K562 (cell line): Measurements from ENCODE around the gene ILK. TPM values are rescaled to one million over a fixed set of nuclear protein-coding genes. Genes with fewer than 3 reads are reported as not detected.
A peak's percentile ranks its signal among the peaks of the same experiment; 100 is the strongest.

Experiments used
- ATAC-seq: fragments of 200-7000 bp; cut with Tn5 transposase; 3 replicates; pipeline ENCODE4 v1.9.1; 2020; ENCODE audit warnings: moderate library complexity
- BruUV-seq: library from RNA; stranded (reverse); fragments of 400-500 nt; replicated peaks from 2 replicates; lab custom pipeline; 2021; lab: Mats Ljungman, UMichigan
- CTCF ChIA-PET: fragments of 300-600 bp; formaldehyde crosslinking; extraction: SDS; loops from one replicate; lab custom pipeline; 2021; ENCODE audit warnings: low intra/inter-chr PET ratio; lab: Yijun Ruan, JAX
- POLR2A ChIA-PET: fragments of 300-600, 350-650 bp; sonication (Branson Sonifier 250); formaldehyde crosslinking; extraction: SDS; loops from one replicate; lab custom pipeline; 2021; ENCODE audit warnings: antibody characterized with exemption, inconsistent platforms; lab: Yijun Ruan, JAX
- DNase-seq, 4 experiments: peaks; one replicate each; pipeline versions ENCODE4 v3.0.0 to v3.0.0-alpha.2; 2011 to 2018; ENCODE audit warnings: low spot score in 3 of 4, mixed read lengths in 3 of 4; ENCODE audit errors: extremely low read depth in 1 of 4
- FAIRE-seq: peaks from 2 replicates; lab custom pipeline; 2011; peaks lifted over from hg19 to GRCh38; lab: Jason Lieb, UNC
- H2AFZ ChIP-seq: 2 replicates; pipeline ENCODE4 v1.6.0; 2011; ENCODE audit warnings: low read depth, low read length, control low read depth, inconsistent platforms
- H3K27ac ChIP-seq: fragments of 200-600 bp; 3 replicates; pipeline ENCODE4 v1.8.0; 2011; ENCODE audit warnings: low read depth, mild to moderate bottlenecking, control low read depth, inconsistent platforms, low read length, moderate library complexity, mixed read lengths; ENCODE audit errors: extremely low read depth
- H3K27me3 ChIP-seq, 2 experiments: fragments of 300-600 bp in 1 of 2; 2 replicates in 1 of 2; 3 replicates in 1 of 2; pipeline versions ENCODE4 v1.6.0 to v1.8.0; 2011; ENCODE audit warnings: inconsistent platforms in 2 of 2, low read length in 2 of 2, mild to moderate bottlenecking in 1 of 2, mixed read lengths in 1 of 2, moderate library complexity in 1 of 2; ENCODE audit not compliant: control insufficient read depth in 2 of 2, insufficient read depth in 2 of 2
- H3K36me3 ChIP-seq: fragments of 300-600 bp; 3 replicates; pipeline ENCODE4 v1.8.0; 2011; ENCODE audit warnings: mild to moderate bottlenecking, low read length, inconsistent platforms; ENCODE audit not compliant: control insufficient read depth, insufficient read depth
- H3K4me1 ChIP-seq, 2 experiments: fragments of 200-600 bp in 1 of 2; replicated peaks in 1 of 2; 2 replicates in 1 of 2; 3 replicates in 1 of 2; pipeline versions ENCODE4 v1.5.1 to v1.8.0; 2011; ENCODE audit warnings: inconsistent platforms in 2 of 2, low read length in 2 of 2, mild to moderate bottlenecking in 1 of 2, mixed read lengths in 1 of 2, moderate library complexity in 1 of 2; ENCODE audit not compliant: control insufficient read depth in 2 of 2, insufficient read depth in 2 of 2
- H3K4me2 ChIP-seq: 2 replicates; pipeline ENCODE4 v1.6.1; 2011; ENCODE audit warnings: low read length, control low read depth, inconsistent platforms, mixed read lengths; ENCODE audit not compliant: insufficient read depth
- H3K4me3 ChIP-seq: fragments of 200-600 bp; sonication (generic), shearing (Covaris generic); 2 replicates; pipeline ENCODE4 v1.5.1; 2016; ENCODE audit warnings: control low read depth, inconsistent platforms
- H3K79me2 ChIP-seq: fragments of 200-600 bp; 3 replicates; pipeline ENCODE4 v1.8.0; 2011; ENCODE audit warnings: low read length, inconsistent platforms; ENCODE audit not compliant: control insufficient read depth, insufficient read depth
- H3K9ac ChIP-seq, 2 experiments: 2 replicates each; pipeline versions ENCODE4 v1.6.0 to v1.6.1; 2011; ENCODE audit warnings: low read depth in 2 of 2, low read length in 2 of 2, control low read depth in 1 of 2, inconsistent platforms in 1 of 2, mild to moderate bottlenecking in 1 of 2, mixed read lengths in 1 of 2; ENCODE audit not compliant: insufficient read depth in 1 of 2
- H3K9me1 ChIP-seq: one replicate; pipeline ENCODE4 v1.6.0; 2011; ENCODE audit warnings: inconsistent platforms, mild to moderate bottlenecking, low read length, moderate library complexity; ENCODE audit not compliant: control insufficient read depth, insufficient read depth
- H3K9me3 ChIP-seq: replicated peaks from 2 replicates; pipeline ENCODE4 v1.5.1; 2011; ENCODE audit warnings: low read depth, low read length, inconsistent platforms; ENCODE audit not compliant: control insufficient read depth, insufficient read depth
- H4K20me1 ChIP-seq: replicated peaks from 2 replicates; pipeline ENCODE4 v1.6.1; 2011; ENCODE audit warnings: low read length, inconsistent platforms, mixed read lengths; ENCODE audit not compliant: control insufficient read depth, insufficient read depth
- CEBPB ChIP-seq: fragments of 450-650 bp; IDR thresholded peaks from 2 replicates; pipeline ENCODE4 v1.6.1; 2016; ENCODE audit warnings: missing genetic modification characterization, missing compliant biosample characterization
- CLOCK ChIP-seq: fragments of 250-450 bp; sonication (Bioruptor Pico); IDR thresholded peaks from 2 replicates; pipeline ENCODE4 v1.4.0; 2020; ENCODE audit warnings: mild to moderate bottlenecking, moderate library complexity, borderline replicate concordance
- LCOR ChIP-seq: sonication (generic); formaldehyde crosslinking; IDR thresholded peaks from 2 replicates; pipeline ENCODE4 v1.8.0; 2022; ENCODE audit warnings: mild to moderate bottlenecking, missing genetic modification reagents
- STAG1 ChIP-seq: sonication (generic); formaldehyde crosslinking; IDR thresholded peaks from 2 replicates; pipeline ENCODE4 v1.5.0; 2020; ENCODE audit warnings: missing genetic modification reagents, borderline replicate concordance
- WGBS: fragments of 100-300 bp; shearing (Covaris generic); methylation state at CpG from one replicate; pipeline ENCODE4 v1.1.6; 2016; ENCODE audit warnings: low coverage, mixed read lengths; ENCODE audit not compliant: insufficient coverage; ENCODE audit errors: missing lambda C conversion rate; 5-methylcytosine and 5-hydroxymethylcytosine counted together
- in situ Hi-C: fragments of 300-500 bp; cut with MboI; formaldehyde crosslinking; loops from 4 replicates; pipeline ENCODE4 v1.15.0; 2018; ENCODE audit warnings: inconsistent platforms, mixed read lengths
- intact Hi-C: fragments of 100-400 bp; cut with micrococcal nuclease; formaldehyde crosslinking; loops from 2 replicates; pipeline ENCODE4 v1.14.2; 2022
- polyA plus RNA-seq, 8 experiments: library from polyadenylated mRNA; depleted of rRNA in 4 of 8; stranded (reverse) in 5 of 8; unstranded in 3 of 8; fragments of >200 nt; fragmentation: Nextera tagmentation in 2 of 8; fragmentation: Illumina TruSeq in 1 of 8; extraction: Ambion mirVana in 2 of 8; extraction: Trizol in 1 of 8; gene quantifications; 2 replicates each; pipeline versions ENCODE4 v1.2.1 to v1.2.3, GENCODE V29; 2011 to 2014; ENCODE audit warnings: inconsistent platforms in 1 of 8, missing spikeins in 1 of 8
- total RNA-seq, 7 experiments: library from RNA; depleted of rRNA in 6 of 7; stranded (reverse); fragments of >200 nt in 6 of 7; fragmentation: Illumina TruSeq in 2 of 7; extraction: Trizol in 2 of 7; gene quantifications; 2 replicates each; pipeline versions ENCODE4 v1.2.1 to v1.2.3, GENCODE V29; 2011 to 2021; ENCODE audit warnings: low replicate concordance in 1 of 7
- TF ChIP-seq, protein P1 (sequence below): fragments of 150-350 bp; IDR thresholded peaks from 2 replicates; pipeline ENCODE4 v1.6.1; 2014; ENCODE audit warnings: low read depth, mild to moderate bottlenecking, low read length, borderline replicate concordance

The ILK gene
- total and polyA plus RNA-seq, 9 of the 15 experiments (the other 6 are each of a cell fraction or from before 2014, with no cell fraction given): 43.3 to 95.9 (median 58.9) TPM

DNA sequence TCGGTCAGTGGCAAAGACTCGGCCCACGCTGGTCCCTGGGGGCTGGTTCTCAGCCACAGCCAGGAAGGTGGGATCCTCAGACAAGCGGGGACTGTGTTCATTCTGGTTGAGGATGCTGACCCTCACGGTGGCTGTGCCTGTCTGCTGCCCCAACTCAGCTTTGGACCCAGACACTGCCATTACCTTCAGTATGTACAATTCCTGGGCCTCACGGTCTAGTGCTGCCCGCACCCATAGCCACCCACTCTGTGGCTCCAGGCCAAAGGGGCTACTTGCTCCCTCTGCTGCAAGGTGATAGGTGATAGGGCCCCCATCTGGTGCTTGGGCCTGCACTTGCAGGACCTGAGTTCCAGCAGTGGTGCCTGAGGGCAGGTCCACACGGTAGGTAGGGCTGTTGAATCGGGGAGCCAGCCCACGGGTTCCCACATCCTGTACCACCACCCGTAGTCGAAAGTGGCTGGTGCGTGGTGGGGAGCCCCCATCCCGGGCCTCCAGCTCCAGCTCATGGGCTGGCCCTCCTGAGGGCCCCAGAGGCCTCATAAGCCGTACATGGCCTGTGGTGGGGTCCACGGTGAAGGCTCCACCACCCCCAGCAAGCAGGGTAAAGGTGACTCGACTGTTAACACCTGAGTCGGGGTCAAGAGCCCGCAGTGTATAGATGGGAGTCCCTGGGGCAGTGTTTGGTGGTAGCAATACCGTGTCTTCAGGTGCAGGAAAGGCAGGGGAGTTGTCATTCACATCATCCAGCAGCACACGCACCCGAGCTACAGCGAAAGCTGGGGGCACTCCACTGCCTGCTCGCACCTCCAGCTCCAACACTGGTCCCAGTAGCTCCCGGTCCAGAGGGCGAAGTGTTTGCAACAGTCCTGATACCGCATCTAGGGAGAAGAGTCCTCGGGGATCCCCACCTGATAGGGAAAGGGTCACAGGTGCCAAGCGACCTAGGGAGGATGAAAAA, 28.8 kb downstream of the ILK start:
- ATAC-seq (no peak), FAIRE-seq (no peak), DNase-seq (no peak)
- Histone ChIP-seq H3K79me2 (no peaks in the 10 kb centered on the region), H3K4me2 (no peak overlapping the region), H3K36me3 (no peaks in the 10 kb centered on the region), H3K27ac (no peak overlapping the region), H3K4me3 (no peak overlapping the region), H3K9ac (peak overlapping the region in 1 of 2 experiments; percentile 31; a peak in 1 of 4 replicates), H3K4me1 (peaks cover 11 to 16% of the 10 kb centered on the region in 2 experiments), H4K20me1 (no peaks in the 10 kb centered on the region), H3K9me1 (no peaks in the 10 kb centered on the region), H2AFZ (no peak overlapping the region), H3K27me3 (peaks cover 0 to 6% of the 10 kb centered on the region in 2 experiments; a peak in 2 of 5 replicates), H3K9me3 (no peaks in the 10 kb centered on the region)
- TF ChIP-seq STAG1 (CRISPR knock-in tag): no peak
- no peak for TF ChIP-seq CLOCK (CRISPR knock-in tag)
- TF ChIP-seq LCOR (CRISPR knock-in tag): no peak
- TF ChIP-seq, protein P1, sequence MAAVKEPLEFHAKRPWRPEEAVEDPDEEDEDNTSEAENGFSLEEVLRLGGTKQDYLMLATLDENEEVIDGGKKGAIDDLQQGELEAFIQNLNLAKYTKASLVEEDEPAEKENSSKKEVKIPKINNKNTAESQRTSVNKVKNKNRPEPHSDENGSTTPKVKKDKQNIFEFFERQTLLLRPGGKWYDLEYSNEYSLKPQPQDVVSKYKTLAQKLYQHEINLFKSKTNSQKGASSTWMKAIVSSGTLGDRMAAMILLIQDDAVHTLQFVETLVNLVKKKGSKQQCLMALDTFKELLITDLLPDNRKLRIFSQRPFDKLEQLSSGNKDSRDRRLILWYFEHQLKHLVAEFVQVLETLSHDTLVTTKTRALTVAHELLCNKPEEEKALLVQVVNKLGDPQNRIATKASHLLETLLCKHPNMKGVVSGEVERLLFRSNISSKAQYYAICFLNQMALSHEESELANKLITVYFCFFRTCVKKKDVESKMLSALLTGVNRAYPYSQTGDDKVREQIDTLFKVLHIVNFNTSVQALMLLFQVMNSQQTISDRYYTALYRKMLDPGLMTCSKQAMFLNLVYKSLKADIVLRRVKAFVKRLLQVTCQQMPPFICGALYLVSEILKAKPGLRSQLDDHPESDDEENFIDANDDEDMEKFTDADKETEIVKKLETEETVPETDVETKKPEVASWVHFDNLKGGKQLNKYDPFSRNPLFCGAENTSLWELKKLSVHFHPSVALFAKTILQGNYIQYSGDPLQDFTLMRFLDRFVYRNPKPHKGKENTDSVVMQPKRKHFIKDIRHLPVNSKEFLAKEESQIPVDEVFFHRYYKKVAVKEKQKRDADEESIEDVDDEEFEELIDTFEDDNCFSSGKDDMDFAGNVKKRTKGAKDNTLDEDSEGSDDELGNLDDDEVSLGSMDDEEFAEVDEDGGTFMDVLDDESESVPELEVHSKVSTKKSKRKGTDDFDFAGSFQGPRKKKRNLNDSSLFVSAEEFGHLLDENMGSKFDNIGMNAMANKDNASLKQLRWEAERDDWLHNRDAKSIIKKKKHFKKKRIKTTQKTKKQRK: no peak
- no peak for TF ChIP-seq CEBPB
- intact Hi-C loops (loop anchor here (10.0 kb wide), 1 partner anchor 258 kb away; no protein-coding TSS in a partner anchor), in situ Hi-C loops (no loop called here)
- no TSS peak for BruUV-seq
- ChIA-PET CTCF (no interaction called here), POLR2A (interaction anchor here (0.6 to 2.7 kb wide), 8 partner anchors 11 to 1385 kb away, joined by 3 to 13 read pairs (median 4); partner anchors contain the start of gene TPP1)
- 50% methylated on average over 29 of the region's 29 CpGs for WGBS
